RPMI8226 (cell line): ENCODE measurements around the gene BACH1.

Source experiments
- DNase-seq: peaks from one replicate; pipeline ENCODE4 v3.0.0-alpha.2; 2015

The BACH1 gene

DNA sequence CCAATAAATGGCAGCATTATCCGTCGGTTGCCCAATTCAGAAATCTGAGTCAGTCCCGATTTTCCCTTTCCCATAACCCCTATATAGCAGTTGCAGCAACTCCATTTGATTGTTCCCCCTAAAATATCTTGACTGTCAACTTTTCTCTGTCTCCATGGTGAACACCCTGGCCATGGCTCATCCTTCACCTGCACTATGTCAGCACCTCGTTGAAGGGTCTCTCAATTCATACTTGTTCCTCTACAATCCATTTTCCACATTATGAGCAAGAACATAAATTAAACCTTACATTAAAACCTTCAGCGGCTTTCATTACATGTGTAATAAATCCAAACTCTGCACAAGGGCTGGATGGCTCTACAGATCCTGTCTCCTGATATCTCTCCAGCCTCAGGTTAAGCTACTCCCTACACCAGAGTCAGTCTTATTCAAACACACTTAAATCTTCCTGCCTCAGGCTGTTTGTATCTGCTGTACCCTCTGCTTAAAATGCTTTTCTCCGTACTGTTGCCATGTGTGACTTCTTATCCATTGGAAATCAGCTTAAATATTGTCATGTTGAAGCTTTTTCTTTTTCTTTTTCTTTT lies 87.3 kb downstream of the BACH1 start:
- no peak for DNase-seq

DNA sequence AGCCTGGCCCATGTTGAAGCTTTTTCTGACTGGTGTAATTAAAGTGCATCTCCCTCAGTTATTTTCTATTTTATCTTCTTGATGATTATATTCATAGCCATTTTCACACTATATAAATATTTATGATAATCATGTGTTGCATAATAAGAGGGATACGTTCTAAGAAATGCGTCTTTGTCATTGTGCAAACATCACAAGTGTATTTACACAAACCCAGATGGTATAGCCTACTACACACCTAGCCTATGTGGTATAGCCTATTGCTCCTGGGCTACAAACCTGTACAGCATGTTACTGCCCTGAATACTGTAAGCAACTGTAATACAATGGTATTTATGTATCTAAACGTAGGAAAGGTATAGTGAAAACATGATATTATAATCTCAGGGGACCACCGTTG lies 88.1 kb downstream of the BACH1 start:
- no peak for DNase-seq

DNA sequence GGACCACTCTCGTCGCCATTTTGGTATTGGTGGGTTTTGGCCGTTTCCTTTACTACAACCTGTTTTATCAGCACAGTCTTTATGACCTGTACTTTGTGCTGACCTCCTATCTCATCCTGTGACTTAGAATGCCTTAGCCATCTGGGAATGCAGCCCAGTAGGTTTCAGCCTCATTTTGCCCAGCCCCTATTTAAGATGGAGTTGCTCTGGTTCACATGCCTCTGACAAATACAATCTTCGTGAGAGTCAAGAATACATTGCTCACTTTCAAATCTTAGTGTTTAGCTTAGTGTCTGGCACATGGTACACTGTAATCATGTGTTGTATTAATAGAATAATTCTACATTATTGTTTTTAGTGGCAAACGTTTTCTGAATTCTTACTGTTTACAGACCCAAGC lies 88.9 kb downstream of the BACH1 start:
- no peak for DNase-seq

DNA sequence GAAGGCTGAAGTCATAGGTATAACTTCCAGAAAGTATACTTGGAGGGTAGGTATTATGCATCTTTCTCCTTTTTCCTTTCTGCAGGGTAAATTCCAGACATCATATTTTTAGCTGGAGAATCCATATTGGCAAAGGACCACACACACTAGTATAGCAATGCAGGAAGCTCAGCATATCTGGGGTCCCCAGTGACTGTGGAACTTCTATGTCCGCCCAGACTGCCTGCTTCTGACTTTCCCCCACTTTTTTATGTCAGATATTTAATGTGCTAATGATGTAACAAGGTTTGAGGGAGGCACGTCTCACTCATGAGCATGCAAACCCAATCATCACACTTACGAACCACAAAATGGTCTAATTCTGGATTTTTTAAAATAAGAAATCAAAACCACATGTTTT lies 90.4 kb downstream of the BACH1 start:
- DNase-seq: no peak

DNA sequence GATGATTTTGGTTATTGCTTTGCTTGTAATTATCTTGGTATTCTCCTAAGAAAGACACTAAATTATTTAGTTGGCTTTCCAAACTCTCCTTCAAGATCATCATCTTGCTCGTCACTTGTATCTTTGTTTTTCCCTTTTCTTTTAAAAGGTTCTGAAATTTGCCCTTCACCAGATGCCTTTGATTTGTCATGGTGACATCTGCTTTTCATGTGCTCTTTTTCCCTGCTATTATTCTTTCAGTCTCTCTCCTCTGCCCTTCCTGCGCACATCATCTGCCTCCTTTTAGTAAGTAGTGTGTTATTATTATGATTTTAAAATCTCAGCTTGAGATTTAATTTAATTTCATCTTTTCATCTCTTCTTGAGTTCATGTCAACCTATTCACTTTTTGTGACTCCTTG lies 92.1 kb downstream of the BACH1 start:
- DNase-seq: no peak

DNA sequence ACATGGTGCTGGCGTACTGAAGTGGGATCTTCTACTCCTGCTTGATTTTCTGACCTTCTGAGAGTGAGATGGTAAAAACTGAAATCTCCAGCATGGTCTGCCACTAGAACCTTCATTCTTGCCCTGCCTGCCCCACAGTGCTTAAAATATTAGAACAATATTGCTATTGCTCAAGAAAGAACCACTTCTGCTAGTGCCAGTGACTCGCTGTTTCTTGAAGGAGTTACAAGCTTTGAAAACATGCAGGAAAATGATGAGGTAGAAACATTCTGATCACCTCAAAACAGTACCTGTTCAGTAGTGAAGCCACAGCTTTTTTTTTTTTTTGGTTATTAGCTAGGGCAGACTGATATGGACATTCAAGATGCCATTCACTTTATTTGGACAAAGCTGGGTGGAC lies 95.3 kb downstream of the BACH1 start:
- DNase-seq: no peak
